HG02943 (cell line): ENCODE results near the gene HAS3.
"Not testable (repeated sequence)": the region's sequence is repeated elsewhere in the genome, so short reads cannot be mapped to it uniquely, and the experiment has no call there.

Experiments used
- ATAC-seq: cut with Tn5 transposase; IDR thresholded peaks from one replicate; pipeline ENCODE4 v1.9.1; 2021; ENCODE audit warnings: mild to moderate bottlenecking, low read depth, moderate library complexity; ENCODE audit not compliant: unreplicated experiment

The HAS3 gene

DNA sequence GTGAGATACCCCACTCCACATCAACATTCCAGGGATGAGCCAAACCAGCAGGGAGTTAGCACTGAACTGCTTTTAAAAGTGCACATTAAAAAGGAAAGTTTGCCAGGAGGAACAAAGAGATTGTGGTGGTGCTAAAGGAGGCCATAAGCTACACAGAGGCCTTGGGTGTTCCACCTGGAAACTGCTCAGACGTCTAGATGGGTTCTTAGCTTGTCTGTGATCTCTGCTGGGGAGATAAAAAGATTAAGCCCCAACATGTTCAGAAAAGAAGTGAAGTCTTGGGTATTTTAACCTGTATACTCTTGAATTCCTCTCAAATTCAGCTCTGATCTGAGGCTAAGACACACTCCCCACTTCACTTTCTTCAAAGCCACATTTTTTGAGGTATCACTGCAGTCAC is 10.4 kb downstream of the HAS3 start:
- ATAC-seq: no peak

GRCh38 chr16:69116256-69116875 is 10.9 kb downstream of the HAS3 start:
- ATAC-seq: no peak

GRCh38 chr16:69116906-69117305 is 11.5 kb downstream of the HAS3 start:
- no peak for ATAC-seq

DNA sequence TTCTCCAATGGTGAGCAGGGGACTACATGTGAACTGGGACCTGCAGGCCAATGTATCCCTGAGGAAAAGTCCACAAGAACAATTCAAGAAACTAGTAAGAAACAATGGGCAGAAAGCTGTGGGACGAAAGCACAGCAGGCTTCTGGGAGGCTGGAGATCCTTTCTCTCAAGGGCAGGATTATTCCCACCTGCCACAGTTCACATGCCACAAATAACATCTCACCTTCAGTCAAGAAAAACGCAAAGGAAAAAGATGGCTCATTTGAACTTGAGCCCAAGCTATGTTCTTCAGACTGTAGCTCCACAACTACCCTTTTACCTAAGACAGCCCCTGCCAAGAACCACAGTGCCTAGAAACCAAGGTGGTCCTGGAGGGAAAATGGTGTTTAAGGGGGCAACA is 13.0 kb downstream of the HAS3 start:
- no peak for ATAC-seq

DNA sequence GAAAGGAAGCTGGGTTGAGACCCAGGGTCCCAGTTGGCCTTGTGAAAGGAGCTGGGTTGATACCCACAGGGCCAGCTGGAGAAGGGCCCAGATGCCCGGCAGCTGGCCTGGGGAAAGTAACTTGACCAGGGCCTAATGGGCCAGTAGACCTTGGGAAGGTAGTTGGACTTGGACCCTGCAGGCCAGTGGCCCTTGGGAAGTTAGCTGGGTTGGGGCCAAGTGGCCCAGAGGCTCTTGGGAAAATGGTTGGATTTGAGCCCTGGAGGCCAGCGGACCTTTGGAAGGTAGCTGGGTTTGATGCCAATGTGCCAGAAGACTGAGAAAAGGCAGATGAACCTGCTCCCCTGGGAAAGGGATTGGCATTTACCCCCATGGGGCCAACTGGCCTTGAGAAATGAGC is 13.5 kb downstream of the HAS3 start:
- no peak for ATAC-seq

GRCh38 chr16:69119536-69119935 is 14.1 kb downstream of the HAS3 start:
- ATAC-seq: no peak

GRCh38 chr16:69120096-69120664 is 14.7 kb downstream of the HAS3 start:
- no peak for ATAC-seq

GRCh38 chr16:69123910-69124309 is 18.5 kb downstream of the HAS3 start:
- no peak for ATAC-seq

DNA sequence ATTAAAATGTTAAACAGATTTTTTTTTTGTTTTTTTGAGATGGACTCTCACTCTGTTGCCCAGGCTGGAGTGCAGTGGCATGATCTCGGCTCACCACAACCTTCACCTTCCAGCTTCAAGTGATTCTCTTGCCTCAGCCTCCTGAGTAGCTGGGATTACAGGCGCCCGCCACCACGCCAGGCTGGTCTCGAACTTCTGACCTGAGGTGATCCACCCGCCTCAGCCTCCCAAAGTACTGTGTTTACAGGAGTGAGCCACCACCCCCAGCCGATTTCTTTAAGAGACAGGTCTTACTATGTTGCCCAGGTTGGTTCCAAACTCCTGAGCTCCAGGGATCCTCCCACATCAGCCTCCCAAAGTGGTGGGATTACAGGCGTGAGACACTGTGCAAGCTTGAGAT is 19.0 kb downstream of the HAS3 start:
- ATAC-seq: not testable (repeated sequence)

DNA sequence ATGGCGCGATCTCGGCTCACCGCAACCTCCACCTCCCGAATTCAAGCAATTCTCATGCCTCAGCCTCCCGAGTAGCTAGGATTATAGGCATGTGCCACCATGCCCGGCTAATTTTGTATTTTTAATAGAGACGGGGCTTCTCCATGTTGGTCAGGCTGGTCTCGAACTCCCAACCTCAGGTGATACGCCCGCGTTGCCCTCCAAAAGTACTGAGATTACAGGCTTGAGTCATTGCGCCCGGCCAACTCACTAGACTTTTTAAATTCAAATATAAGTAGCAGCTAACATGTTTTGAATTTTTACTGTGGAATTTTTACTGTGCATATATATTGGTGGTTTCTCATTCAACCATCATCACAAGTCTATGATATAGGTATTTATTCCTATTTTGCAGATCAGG is 19.5 kb downstream of the HAS3 start:
- not testable (repeated sequence) for ATAC-seq

DNA sequence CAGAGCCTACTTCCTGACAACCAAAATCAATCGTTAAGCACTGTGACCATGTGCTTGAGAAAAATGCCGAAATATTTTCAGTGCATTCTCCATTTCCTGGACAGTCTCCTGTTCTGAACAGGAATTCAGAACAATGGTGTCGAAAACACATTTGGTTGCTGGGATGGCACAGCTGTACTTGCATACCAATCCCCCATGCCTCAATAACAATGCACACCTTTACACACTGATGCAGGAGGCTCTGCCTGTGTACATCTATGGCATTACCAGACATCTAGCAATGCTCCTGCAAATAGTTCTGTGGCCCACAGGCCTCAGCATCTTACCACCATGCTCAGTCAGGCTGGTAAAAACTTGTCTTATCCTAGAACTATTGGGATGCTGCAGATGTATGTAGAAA is 20.8 kb downstream of the HAS3 start:
- no peak for ATAC-seq

- ATAC-seq: not testable (repeated sequence)
Observed at GRCh38 chr16:69126801-69127200, 21.3 kb downstream of the HAS3 start.

GRCh38 chr16:69127966-69128510 is 22.6 kb downstream of the HAS3 start:
- no peak for ATAC-seq

DNA sequence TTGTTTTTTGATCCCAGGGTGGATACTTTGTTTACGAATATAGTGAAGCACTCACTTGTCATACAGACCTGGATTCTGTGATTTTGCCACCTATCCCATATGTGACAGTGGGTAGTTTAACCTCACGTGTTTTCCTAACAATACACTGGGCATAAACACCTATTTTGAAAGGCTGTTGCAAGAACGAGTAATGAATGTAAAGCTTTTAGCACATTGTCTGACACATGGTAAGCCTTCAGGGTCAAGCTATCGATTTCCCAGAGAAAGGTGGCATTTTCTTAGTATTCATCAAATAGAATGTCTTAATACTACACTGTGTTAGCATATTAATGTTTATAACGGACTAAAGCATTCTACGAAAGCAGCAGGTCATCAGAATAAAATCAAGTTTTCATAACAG is 25.0 kb downstream of the HAS3 start:
- no peak for ATAC-seq

DNA sequence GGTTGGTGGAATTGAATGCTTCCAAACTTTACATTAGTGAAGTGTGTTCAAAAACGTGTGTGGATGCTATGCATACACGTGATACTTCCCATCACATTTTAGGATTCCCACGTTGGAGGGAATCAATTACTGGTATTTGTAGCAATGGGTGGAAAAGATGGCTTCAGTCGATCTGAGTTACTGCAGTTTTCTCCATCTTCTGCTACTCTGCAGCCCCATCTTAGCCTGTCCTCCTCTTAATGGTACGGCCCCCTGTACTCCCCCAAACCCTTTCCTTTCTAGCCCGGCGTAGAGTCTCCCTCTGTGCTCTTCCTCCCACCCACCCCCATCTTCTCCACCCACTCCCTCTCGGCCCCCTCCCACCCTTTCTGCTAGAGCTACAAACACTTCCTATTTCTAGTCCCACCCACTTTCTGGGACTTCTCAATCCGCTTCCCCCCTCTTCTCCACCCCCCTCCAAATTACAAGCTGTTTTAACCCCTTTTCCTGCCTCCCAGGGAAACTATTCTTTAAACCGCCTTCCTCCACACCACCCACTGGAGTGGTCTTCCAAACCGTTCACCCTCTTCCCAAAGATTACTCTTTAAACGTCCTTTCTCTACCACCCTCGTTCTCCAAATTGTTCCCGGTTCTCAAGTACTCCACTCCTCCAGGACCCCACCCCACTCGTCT is 25.9 kb downstream of the HAS3 start:
- peak; percentile 7 for ATAC-seq

DNA sequence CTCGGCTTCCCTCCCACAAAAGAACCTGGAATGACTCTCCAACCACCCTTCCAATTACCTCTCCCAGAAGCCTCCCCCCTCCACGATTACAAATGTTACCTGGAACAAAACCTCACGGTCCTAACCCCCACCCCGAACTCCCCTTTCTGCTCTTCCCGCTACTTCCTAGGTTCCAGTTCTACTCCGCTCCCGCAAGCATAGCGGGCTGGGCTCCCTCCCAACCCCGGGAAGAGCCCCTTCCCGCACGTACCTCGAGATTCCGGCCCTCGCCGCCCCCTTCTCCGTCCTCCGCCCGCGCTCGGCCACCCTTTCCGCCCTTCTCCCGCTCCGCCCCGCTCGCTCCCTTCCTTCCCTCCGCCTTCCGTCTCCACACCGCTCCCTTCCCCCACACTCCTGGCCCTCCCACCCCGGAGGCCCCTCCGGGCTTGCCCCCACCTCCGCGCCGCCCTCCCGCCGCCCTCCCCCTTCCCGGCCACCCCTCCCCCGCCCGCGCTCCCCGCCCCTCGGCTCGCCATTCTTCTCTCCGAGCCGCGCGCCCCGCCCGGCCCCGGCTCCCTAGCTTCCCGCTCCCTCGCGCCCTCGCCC is 26.5 kb downstream of the HAS3 start:
- ATAC-seq: peak; percentile 19

GRCh38 chr16:69132424-69133252 is 27.2 kb downstream of the HAS3 start, which contains the start of the genes CHTF8 and UTP4:
CHTF8 (minus strand) TSS chr16:69132588; CDS start chr16:69121458, 11,130 bp downstream.
UTP4 (plus strand) TSS chr16:69132649; CDS start chr16:69133460, 811 bp downstream.
- ATAC-seq: peak; percentile 87

- ATAC-seq: no peak
Observed at GRCh38 chr16:69133373-69133954, 28.0 kb downstream of the HAS3 start.

DNA sequence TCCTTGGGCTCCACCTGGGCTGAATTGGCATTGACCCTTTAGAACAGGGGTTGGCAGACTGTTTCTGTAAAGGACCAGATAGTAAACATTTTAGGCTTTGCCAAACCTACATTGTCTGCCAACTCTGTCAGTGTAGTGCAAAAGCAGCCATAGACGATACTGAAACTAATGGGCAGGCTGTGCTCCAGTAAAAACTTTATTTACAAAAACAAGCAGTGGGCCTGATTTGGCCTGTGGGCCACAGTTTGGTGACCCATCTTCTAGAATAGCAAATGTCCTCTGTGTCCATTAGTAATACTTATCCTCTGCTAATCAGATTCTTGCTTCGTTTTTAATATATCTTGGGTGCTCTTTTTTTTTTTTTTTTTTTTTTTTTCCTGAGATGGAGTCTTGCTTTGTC is 33.2 kb downstream of the HAS3 start:
- no peak for ATAC-seq

GRCh38 chr16:69139464-69139863 is 34.0 kb downstream of the HAS3 start:
- not testable (repeated sequence) for ATAC-seq
